Fibroblast of the conjunctiva (primary cell): ENCODE results near the gene RBMS2.
"Not testable (repeated sequence)": the region's sequence is repeated elsewhere in the genome, so short reads cannot be mapped to it uniquely, and the experiment has no call there.

Experiments
- DNase-seq: peaks from one replicate; pipeline ENCODE4 v3.0.0-alpha.2; 2010; ENCODE audit warnings: low read depth

RBMS2 gene, protein sequence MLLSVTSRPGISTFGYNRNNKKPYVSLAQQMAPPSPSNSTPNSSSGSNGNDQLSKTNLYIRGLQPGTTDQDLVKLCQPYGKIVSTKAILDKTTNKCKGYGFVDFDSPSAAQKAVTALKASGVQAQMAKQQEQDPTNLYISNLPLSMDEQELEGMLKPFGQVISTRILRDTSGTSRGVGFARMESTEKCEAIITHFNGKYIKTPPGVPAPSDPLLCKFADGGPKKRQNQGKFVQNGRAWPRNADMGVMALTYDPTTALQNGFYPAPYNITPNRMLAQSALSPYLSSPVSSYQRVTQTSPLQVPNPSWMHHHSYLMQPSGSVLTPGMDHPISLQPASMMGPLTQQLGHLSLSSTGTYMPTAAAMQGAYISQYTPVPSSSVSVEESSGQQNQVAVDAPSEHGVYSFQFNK

DNA sequence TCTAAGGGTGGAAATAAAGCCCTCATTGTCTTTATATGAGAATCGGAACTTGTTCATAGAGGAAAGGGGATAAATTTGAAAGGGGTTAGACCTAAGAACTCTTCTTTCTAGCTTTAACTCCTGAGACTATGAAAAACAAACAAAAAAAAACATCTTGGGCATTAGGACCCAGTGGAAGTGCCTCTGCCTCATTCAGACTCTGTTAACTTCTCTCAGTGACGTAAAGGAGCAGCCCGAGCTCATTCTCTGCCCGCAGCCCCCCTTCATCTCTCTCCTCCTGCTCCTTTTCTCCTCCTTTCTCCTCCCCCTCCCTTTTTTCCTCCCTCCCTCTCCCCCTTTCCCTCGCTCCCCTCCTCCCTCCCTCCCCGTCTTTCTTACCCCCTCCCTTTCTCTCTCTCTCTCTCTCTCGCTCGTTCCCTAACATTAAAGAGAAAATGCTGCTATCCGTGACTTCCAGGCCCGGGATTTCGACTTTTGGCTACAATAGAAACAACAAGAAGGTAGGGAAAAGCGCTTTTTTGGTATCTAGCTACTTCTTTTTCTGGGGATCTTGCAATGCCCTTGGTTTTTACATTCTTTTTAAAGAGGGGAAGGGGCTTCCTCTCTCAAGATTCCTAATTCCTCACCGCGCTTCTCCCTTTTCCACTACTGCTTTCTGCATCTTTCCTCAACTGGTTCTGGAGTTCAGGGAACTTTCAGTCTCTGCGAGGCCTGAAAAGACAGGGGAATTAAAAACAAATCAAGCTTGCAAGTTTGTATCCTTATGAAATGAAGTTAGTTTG is at the start of gene RBMS2:
Gene RBMS2 (plus strand): TSS at position 231 of the 782 bp plus-strand sequence. CDS start 204 bp downstream, at position 435.
- DNase-seq, result peak; percentile 88

- no peak for DNase-seq
Observed at GRCh38 chr12:56474389-56474788, 47.2 kb upstream of the RBMS2 start.

DNA sequence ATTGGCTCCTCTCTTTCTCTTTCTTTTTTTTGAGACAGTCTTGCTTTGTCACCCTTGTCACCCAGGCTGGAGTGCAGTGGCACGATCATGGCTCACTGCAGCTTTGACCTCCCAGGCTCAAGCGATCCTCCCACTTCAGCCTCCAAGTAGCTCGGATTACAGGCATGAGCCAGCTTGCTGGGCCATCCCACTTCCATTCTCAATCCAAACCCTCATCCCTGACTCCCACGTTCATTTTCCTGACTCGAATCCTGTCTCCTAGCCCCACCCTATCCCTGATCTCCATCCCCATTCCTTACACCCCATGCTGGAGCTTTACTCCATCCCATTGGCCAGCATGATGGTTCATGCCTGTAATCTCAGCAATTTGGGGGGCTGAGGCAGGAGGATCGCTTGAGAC is 45.5 kb upstream of the RBMS2 start:
- DNase-seq, result no peak

DNA sequence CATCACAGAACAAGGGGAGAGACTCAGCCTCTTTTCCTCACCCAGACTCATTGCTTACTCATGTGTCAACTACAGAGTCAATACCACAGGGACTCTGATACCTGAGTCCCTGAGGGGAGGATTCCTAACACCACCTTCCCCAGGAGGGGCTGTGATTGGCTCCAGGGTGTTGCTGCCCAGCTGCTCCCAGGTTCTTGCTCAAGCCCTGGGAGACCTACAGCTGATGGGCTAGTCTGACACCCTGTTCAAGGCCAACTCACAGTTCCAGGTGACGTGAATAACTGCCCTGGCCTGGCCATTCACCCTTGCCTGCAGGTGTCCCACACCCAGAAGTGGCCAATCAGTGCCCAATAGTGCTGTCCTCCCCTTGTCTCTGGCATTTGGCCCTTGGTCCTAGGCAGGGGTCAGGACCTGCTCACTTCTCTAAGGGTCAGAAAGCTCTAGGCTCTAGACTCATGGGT is 44.6 kb upstream of the RBMS2 start:
- DNase-seq, result no peak

- no peak for DNase-seq
Observed at GRCh38 chr12:56477521-56478225, 43.9 kb upstream of the RBMS2 start.

DNA sequence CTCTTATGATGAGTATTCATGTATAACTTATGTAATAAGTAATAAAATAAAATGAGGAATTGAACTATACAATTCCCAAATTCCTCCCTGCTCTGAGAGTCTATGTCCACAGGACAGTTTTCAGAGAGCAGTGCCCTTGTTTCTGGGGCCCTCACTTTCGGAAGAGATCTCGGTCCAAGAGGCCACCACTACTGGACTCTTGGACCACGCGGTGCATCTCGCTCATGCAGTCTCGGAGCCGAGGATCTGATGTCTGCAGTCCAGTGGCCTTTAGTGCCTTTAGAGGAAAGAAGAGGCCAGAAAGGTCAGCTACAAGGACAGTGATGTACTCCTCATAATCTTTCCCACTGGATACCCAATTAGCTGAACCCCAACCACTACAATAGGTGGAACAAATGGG is 42.0 kb upstream of the RBMS2 start:
- DNase-seq, result no peak

DNA sequence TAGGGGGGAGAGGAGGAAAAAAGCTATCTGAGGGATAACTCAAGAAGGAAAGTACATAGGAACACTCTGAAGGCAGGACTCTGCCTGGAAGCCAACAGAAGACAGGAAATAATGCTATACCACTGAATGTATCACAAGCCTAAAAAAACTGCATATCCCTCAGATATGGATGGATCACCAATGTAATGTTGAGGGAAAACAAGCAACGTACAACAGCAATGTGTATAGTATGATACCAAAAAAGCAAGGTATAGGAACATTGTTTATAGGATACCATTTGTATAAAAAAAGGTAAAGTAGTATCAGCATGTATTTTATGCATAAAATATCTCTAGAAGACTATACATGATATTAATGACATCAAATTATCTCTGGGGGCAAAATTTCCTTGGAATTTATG is 37.1 kb upstream of the RBMS2 start:
- no peak for DNase-seq

DNA sequence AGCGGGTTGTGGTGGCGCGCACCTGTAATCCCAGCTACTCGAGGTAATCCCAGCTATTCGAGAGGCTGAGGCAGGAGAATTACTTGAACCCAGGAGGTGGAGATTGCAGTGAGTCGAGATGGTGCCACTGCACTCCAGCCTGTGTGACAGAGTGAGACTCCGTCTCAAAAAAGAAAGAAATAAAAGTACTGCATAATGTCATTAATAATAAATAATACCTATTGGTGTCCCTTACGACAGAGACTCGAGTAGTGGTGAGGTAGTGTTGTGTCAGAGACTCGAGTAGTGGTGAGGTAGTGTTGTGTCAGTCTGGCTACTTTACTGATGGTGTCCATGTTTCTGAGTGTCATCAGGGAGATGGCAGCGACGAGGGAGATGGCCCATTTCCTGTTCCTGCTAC is 34.9 kb upstream of the RBMS2 start:
- no peak for DNase-seq

- DNase-seq, result no peak
Observed at GRCh38 chr12:56487448-56488040, 34.1 kb upstream of the RBMS2 start.

GRCh38 chr12:56488041-56488955 is 33.3 kb upstream of the RBMS2 start, which contains the start of gene GLS2:
TSS of gene GLS2 (minus strand) at chr12:56488161. CDS start at chr12:56488118, 43 bp downstream.
- DNase-seq, result peak; percentile 34

GRCh38 chr12:56490360-56490759 is 31.3 kb upstream of the RBMS2 start:
- DNase-seq, result no peak

DNA sequence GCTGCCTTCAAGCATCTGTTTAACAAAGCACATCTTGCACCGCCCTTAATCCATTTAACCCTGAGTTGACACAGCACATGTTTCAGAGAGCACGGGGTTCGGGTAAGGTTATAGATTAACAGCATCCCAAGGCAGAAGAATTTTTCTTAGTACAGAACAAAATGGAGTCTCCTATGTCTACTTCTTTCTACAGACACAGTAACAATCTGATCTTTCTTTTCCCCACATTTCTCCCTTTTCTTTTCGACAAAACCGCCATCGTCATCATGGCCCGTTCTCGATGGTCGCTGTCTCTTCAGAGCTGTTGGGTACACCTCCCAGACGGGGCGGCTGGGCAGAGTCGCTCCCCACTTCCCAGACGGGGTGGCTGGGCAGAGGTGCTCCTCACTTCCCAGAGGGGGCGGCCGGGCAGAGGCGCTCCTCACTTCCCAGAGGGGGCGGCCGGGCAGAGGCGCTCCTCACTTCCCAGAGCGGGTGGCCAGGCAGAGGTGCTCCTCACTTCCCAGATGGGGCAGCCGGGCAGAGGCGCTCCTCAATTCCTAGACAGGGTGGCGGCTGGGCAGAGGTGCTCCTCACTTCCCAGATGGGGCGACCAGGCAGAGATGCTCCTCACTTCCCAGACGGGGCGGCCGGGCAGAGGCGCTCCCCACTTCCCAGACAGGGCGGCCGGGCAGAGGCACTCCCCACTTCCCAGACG is 28.1 kb upstream of the RBMS2 start:
- DNase-seq, result not testable (repeated sequence)

DNA sequence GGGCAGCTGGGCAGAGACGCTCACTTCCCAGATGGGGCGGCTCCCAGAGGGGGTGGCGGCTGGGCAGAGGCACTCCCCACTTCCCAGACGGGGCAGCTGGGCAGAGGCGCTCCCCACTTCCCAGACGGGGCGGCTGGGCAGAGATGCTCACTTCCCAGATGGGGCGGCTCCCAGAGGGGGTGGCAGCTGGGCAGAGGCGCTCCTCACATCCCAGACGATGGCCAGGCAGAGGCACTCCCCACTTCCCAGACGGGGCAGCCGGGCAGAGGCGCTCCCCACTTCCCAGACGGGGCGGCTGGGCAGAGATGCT is 27.6 kb upstream of the RBMS2 start:
- DNase-seq, result not testable (repeated sequence)

- DNase-seq, result not testable (repeated sequence)
Observed at GRCh38 chr12:56494481-56494880, 27.1 kb upstream of the RBMS2 start.

- DNase-seq, result not testable (repeated sequence)
Observed at GRCh38 chr12:56496704-56497103, 24.9 kb upstream of the RBMS2 start.

GRCh38 chr12:56498126-56498902 is 23.3 kb upstream of the RBMS2 start:
- not testable (repeated sequence) for DNase-seq

DNA sequence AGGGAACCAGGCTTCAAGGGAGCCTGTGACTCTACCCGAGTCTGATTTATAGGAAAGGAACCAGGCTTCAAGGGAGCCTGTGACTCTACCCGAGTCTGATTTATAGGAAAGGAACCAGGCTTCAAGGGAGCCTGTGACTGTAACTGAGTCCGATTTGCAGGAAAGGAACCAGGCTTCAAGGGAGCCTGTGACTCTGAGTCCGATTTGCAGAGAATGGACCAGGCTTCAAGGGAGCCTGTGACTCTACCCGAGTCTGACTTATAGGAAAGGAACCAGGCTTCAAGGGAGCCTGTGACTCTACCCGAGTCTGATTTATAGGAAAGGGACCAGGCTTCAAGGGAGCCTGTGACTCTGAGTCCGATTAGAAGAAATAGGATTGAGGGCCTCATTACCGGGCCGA is 22.2 kb upstream of the RBMS2 start:
- not testable (repeated sequence) for DNase-seq

DNA sequence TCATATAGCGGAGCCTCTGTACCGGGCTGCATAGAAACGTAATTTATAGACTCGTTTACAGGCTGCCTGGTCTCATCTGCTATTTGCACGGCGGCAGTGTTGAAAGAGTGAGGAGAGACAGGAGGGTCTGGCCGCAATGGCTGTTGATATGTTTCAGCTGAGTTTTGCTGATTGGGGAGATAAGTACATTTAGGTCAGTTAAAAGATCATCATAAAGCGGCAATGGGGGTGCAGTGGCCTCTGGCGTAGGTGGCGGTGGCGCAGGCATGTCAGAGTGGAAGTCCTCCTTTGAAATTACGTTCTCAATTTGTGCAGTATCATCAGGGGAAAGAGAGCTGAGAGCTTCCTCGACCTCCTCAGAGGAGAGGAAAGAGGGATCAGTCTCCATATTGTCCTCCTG is 21.7 kb upstream of the RBMS2 start:
- not testable (repeated sequence) for DNase-seq

DNA sequence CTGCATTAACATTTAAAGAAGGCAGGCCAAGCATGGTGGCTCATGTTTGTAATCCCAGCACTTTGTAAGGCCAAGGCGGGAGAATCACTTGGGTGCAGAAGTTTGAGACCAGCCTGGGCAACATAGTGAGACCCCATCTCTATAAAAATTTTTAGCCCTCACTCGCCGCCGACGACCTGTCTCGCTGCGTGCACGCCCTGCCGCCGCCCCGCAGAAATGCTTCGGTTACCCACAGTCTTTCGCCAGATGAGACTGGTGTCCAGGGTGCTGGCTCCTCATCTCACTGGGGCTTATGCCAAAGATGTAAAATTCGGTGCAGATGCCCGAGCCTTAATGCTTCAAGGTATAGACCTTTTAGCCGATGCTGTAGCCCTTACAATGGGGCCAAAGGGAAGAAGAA is 10.8 kb upstream of the RBMS2 start:
- DNase-seq, result no peak

- DNase-seq, result not testable (repeated sequence)
Observed at GRCh38 chr12:56514014-56514318, 7.7 kb upstream of the RBMS2 start.
